Heart left ventricle (tissue), 16 donors: ENCODE results near the gene VKORC1. TPM values are rescaled to one million over a fixed set of nuclear protein-coding genes. Genes with fewer than 3 reads are reported as not detected.

ENCODE experiments used
- ATAC-seq, 4 donors: fragments of 200-7000 bp; cut with Tn5 transposase; one replicate each; pipeline ENCODE4 v1.9.1; 2020 to 2022; ENCODE audit warnings: moderate library complexity in 4 of 4, mild to moderate bottlenecking in 3 of 4, moderate number of reproducible peaks in 1 of 4
- DNase-seq, 5 donors: peaks; one replicate each; pipeline ENCODE4 v3.0.0-alpha.2; 2020
- H3K27ac ChIP-seq, 12 donors: fragments of 200-600 bp; sonication (generic) in 4 of 12; one replicate each; pipeline versions ENCODE4 v1.5.0 to v1.8.0; 2016 to 2022; ENCODE audit warnings: mild to moderate bottlenecking in 2 of 12
- H3K27me3 ChIP-seq, 9 donors: fragments of 200-600 bp; sonication (generic) in 2 of 9; one replicate each; pipeline versions ENCODE4 v1.5.1 to v1.8.0; 2016 to 2022; ENCODE audit warnings: mild to moderate bottlenecking in 3 of 9
- H3K36me3 ChIP-seq, 9 donors: fragments of 200-600 bp; sonication (generic) in 2 of 9; one replicate each; pipeline versions ENCODE4 v1.5.0 to v1.8.0; 2018 to 2022; ENCODE audit warnings: mild to moderate bottlenecking in 2 of 9
- H3K4me1 ChIP-seq, 12 donors: fragments of 200-600 bp; sonication (generic) in 4 of 12; one replicate each; pipeline versions ENCODE4 v1.5.0 to v1.8.0; 2016 to 2022; ENCODE audit warnings: mild to moderate bottlenecking in 3 of 12
- H3K4me3 ChIP-seq, 12 donors: fragments of 200-600 bp; sonication (generic) in 4 of 12; one replicate each; pipeline versions ENCODE4 v1.5.0 to v1.8.0; 2017 to 2022; ENCODE audit warnings: mild to moderate bottlenecking in 9 of 12, moderate library complexity in 4 of 12
- H3K9me3 ChIP-seq, 12 donors: fragments of 200-600 bp; sonication (generic) in 4 of 12; one replicate each; pipeline versions ENCODE4 v1.5.0 to v1.8.0; 2016 to 2022; ENCODE audit warnings: mild to moderate bottlenecking in 1 of 12
- POLR2A ChIP-seq, 2 donors: fragments of 450-650 bp; IDR thresholded peaks; one replicate each; pipeline ENCODE4 v1.6.1; 2017; ENCODE audit warnings: antibody characterized with exemption in 2 of 2, mild to moderate bottlenecking in 2 of 2, moderate library complexity in 2 of 2
- WGBS, 4 donors: extraction: QIAGEN DNeasy Blood & Tissue Kit in 2 of 4; methylation state at CpG; one replicate each; pipeline versions ENCODE4 v1.1.5 to v1.1.7; 2013 to 2018; 5-methylcytosine and 5-hydroxymethylcytosine counted together
- intact Hi-C, 10 donors: fragments of 100-400 bp; cut with DNase I; formaldehyde crosslinking; loops; one replicate each; pipeline versions ENCODE4 v1.11.1 to v1.14.2; 2022
- polyA plus RNA-seq, 2 donors: library from polyadenylated mRNA; stranded (reverse); fragments of 200-250 nt; gene quantifications; one replicate each; pipeline ENCODE4 v1.2.3, GENCODE V29; 2013
- total RNA-seq, 9 donors: library from RNA; depleted of rRNA in 2 of 9; stranded (reverse); fragments of >200 nt in 2 of 9; fragmentation: NEBNext Ultra II Directional in 3 of 9; extraction: Animal tissue kit (Norgen Biotek cat#: 25700) in 3 of 9; gene quantifications; one replicate each; pipeline versions ENCODE4 v1.1.0 to v1.2.4, GENCODE V29; 2016 to 2023
- TF ChIP-seq, protein P1 (sequence below), 12 donors: fragments of 200-600 bp; sonication (generic) in 4 of 12; IDR thresholded peaks; one replicate each; pipeline versions ENCODE4 v1.5.0 to v1.8.0; 2018 to 2022; ENCODE audit warnings: antibody characterized with exemption in 12 of 12, mild to moderate bottlenecking in 5 of 12
- donor health status: ischemic (EF 13 %, LVEDD 7.1; RV severe dilation, severe dysfunction).
- donor health status: healthy with polysubstance abuse.
- donor health status: DM: no; HTN: yes; CAD: no.
- donor health status: DM: no; HTN: no; CAD: no.
- donor health status: ischemic (EF 25% LVEDD 6.9; RV normal size, moderate dysfunction).
- donor health status: ischemic (EF 25% LVEDD 5.7; RV mildly dilated, moderate dysfunction).
- donor health status: healthy.
- donor health status: DM: yes; HTN: yes; CAD: no.
- donor health status: ischemic (EF 35%, LVEDD 5.7; RV mildly dilated, moderate dysfunction).
- donor health status: nonischemic (EF 11% LVEDD 7.7; RV severe dilation, severe dysfunction).
- donor health status: DM: yes; HTN: yes; CAD: no.
- donor health status: PGD.
- donor health status: ischemic (EF 29% LVEDD 5.4; RV normal size, mild dysfunction).
- donor health status: nonischemic (EF 23%, LVEDD 6.1; RV moderate dilation, normal function).

The VKORC1 gene
- total and polyA plus RNA-seq, 11 donors = 25.9 to 134 (median 42.0) TPM

- peaks cover 0 to 38% (median 12%) of the 10 kb centered on the region in 12 donors for H3K4me1 ChIP-seq
- H3K4me3 ChIP-seq = no peak overlapping the region
- ATAC-seq (no peak), DNase-seq (no peak)
- WGBS, 4 donors = 94 to 97% (median 96%) methylated on average over 27 to 54 of the region's 54 CpGs
- H3K27me3 ChIP-seq = no peaks in the 10 kb centered on the region
- H3K36me3 ChIP-seq = peaks cover 0 to 50% (median 34%) of the 10 kb centered on the region in 9 donors
- H3K27ac ChIP-seq = no peak overlapping the region
- TF ChIP-seq, protein P1, sequence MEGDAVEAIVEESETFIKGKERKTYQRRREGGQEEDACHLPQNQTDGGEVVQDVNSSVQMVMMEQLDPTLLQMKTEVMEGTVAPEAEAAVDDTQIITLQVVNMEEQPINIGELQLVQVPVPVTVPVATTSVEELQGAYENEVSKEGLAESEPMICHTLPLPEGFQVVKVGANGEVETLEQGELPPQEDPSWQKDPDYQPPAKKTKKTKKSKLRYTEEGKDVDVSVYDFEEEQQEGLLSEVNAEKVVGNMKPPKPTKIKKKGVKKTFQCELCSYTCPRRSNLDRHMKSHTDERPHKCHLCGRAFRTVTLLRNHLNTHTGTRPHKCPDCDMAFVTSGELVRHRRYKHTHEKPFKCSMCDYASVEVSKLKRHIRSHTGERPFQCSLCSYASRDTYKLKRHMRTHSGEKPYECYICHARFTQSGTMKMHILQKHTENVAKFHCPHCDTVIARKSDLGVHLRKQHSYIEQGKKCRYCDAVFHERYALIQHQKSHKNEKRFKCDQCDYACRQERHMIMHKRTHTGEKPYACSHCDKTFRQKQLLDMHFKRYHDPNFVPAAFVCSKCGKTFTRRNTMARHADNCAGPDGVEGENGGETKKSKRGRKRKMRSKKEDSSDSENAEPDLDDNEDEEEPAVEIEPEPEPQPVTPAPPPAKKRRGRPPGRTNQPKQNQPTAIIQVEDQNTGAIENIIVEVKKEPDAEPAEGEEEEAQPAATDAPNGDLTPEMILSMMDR (IDR thresholded peaks at IDR 0.05) = no peak
- no peak for TF ChIP-seq POLR2A (IDR thresholded peaks at IDR 0.05)
- H3K9me3 ChIP-seq = no peaks in the 10 kb centered on the region
- intact Hi-C loops = loop anchor here in 1 of 10 donors (10.0 kb wide), 1 partner anchor 67 kb away; no protein-coding TSS in a partner anchor
These were observed 32.7 kb downstream of the VKORC1 start for GRCh38 chr16:31061813-31062440.

GRCh38 chr16:31061126-31061812 is 33.3 kb downstream of the VKORC1 start:
- peaks cover 0 to 34% (median 12%) of the 10 kb centered on the region in 12 donors for H3K4me1 ChIP-seq
- TF ChIP-seq POLR2A (IDR thresholded peaks at IDR 0.05) = no peak
- TF ChIP-seq, protein P1 (IDR thresholded peaks at IDR 0.05) = no peak
- H3K4me3 ChIP-seq = no peak overlapping the region
- H3K27me3 ChIP-seq = no peaks in the 10 kb centered on the region
- DNase-seq (no peak), ATAC-seq (no peak)
- no peaks in the 10 kb centered on the region for H3K9me3 ChIP-seq
- intact Hi-C loops = loop anchor here in 1 of 10 donors (10.0 kb wide), 1 partner anchor 66 kb away; no protein-coding TSS in a partner anchor
- H3K27ac ChIP-seq = no peak overlapping the region
- peaks cover 0 to 50% (median 34%) of the 10 kb centered on the region in 9 donors for H3K36me3 ChIP-seq
- WGBS, 4 donors = 93 to 96% (median 96%) methylated on average over 24 to 42 of the region's 42 CpGs

GRCh38 chr16:31055613-31056012 is 39.0 kb downstream of the VKORC1 start:
- no peak for DNase-seq
- Histone ChIP-seq H3K4me1 (peaks cover 0 to 6% (median 0%) of the 10 kb centered on the region in 12 donors), H3K27me3 (no peaks in the 10 kb centered on the region), H3K4me3 (no peak overlapping the region), H3K36me3 (peaks cover 0 to 22% (median 12%) of the 10 kb centered on the region in 9 donors), H3K27ac (no peak overlapping the region), H3K9me3 (no peaks in the 10 kb centered on the region)
- TF ChIP-seq, protein P1 (IDR thresholded peaks at IDR 0.05) = no peak
- no peak for TF ChIP-seq POLR2A (IDR thresholded peaks at IDR 0.05)
- 82 to 91% (median 86%) methylated on average over 4 of the region's 4 CpGs for WGBS, 4 donors
- intact Hi-C loops = no loop called here
- no peak for ATAC-seq

- Histone ChIP-seq H3K36me3 (no peaks in the 10 kb centered on the region), H3K4me3 (no peak overlapping the region), H3K27me3 (no peaks in the 10 kb centered on the region), H3K9me3 (no peaks in the 10 kb centered on the region), H3K4me1 (peaks cover 0 to 9% (median 0%) of the 10 kb centered on the region in 12 donors), H3K27ac (peak overlapping the region in 1 of 12 donors; percentile 32)
- WGBS, 4 donors = 59 to 73% (median 67%) methylated on average over 2 of the region's 2 CpGs
- no peak for DNase-seq
- ATAC-seq = peak in 2 of 4 donors; percentile 75 to 77
- TF ChIP-seq, protein P1 (IDR thresholded peaks at IDR 0.05) = no peak
- no peak for TF ChIP-seq POLR2A (IDR thresholded peaks at IDR 0.05)
- intact Hi-C loops = no loop called here
These were observed 42.5 kb downstream of the VKORC1 start for GRCh38 chr16:31052114-31052513.
